Gastroesophageal sphincter (tissue), 3 donors: ENCODE data around the gene LZTS3.

Experiments
- CTCF ChIP-seq, 4 experiments: fragments of 200-600 bp in 2 of 4; fragments of 450-650 bp in 2 of 4; sonication (generic) in 1 of 4; IDR thresholded peaks; one replicate each; pipeline ENCODE4 v1.5.1; 2017 to 2019; ENCODE audit warnings: antibody characterized with exemption in 4 of 4, mild to moderate bottlenecking in 2 of 4, moderate library complexity in 2 of 4
- EP300 ChIP-seq: sonication (generic); formaldehyde crosslinking; IDR thresholded peaks from one replicate; pipeline ENCODE4 v1.6.1; 2017; ENCODE audit warnings: antibody characterized with exemption, mild to moderate bottlenecking
- POLR2A ChIP-seq, 2 donors: fragments of 450-650 bp; IDR thresholded peaks; one replicate each; pipeline ENCODE4 v1.6.1; 2017; ENCODE audit warnings: antibody characterized with exemption in 2 of 2, mild to moderate bottlenecking in 2 of 2, moderate library complexity in 1 of 2
- POLR2AphosphoS5 ChIP-seq: sonication (generic); formaldehyde crosslinking; IDR thresholded peaks from one replicate; pipeline ENCODE4 v1.6.1; 2017; ENCODE audit warnings: antibody characterized with exemption

- TF ChIP-seq CTCF (IDR thresholded peaks at IDR 0.05) (no peak), POLR2A (IDR thresholded peaks at IDR 0.05) (no peak), EP300 (no peak), POLR2AphosphoS5 (no peak)
Observed at GRCh38 chr20:3167738-3168078, 5.6 kb downstream of the LZTS3 start.
